Activated CD8-positive, alpha-beta T cell treated with anti-CD3 and anti-CD28 coated beads, Interleukin-2, amount 10 ng/mL, durations not matched to agents 7 days and 5 days (primary cell): Measurements from ENCODE around the gene BCAS3. TPM values are rescaled to one million over a fixed set of nuclear protein-coding genes. Genes with fewer than 3 reads are reported as not detected.
"Not testable (repeated sequence)": the region's sequence is repeated elsewhere in the genome, so short reads cannot be mapped to it uniquely, and the experiment has no call there.

Source experiments
- ATAC-seq: fragments of 150-1000 bp; cut with Tn5 transposase; one replicate; pipeline ENCODE4 v1.10.0; 2021; ENCODE audit warnings: moderate library complexity
- CTCF ChIA-PET: fragments of 350-600 bp; sonication (Branson Sonifier 250); formaldehyde crosslinking; loops from one replicate; lab custom pipeline; 2021; ENCODE audit warnings: antibody characterized with exemption; lab: Charles Lee
- POLR2A ChIA-PET: fragments of 350-600 bp; sonication (Branson Sonifier 250); formaldehyde crosslinking; loops from one replicate; lab custom pipeline; 2021; ENCODE audit warnings: antibody characterized with exemption; lab: Charles Lee
- DNase-seq: peaks from one replicate; pipeline ENCODE4 v3.0.0-alpha.2; 2020
- H3K27ac Mint-ChIP-seq: one replicate; pipeline ENCODE4 v1.8.0; 2021; ENCODE audit warnings: mild to moderate bottlenecking, mixed read lengths
- H3K27me3 Mint-ChIP-seq: one replicate; pipeline ENCODE4 v1.8.0; 2021; ENCODE audit warnings: low read depth, mixed read lengths
- H3K36me3 Mint-ChIP-seq: one replicate; pipeline ENCODE4 v1.8.0; 2021; ENCODE audit warnings: low read depth, mixed read lengths
- H3K4me1 Mint-ChIP-seq: one replicate; pipeline ENCODE4 v1.8.0; 2021; ENCODE audit warnings: low read depth, mixed read lengths
- H3K4me3 Mint-ChIP-seq: one replicate; pipeline ENCODE4 v1.8.0; 2021; ENCODE audit warnings: mild to moderate bottlenecking, mixed read lengths
- H3K9me3 Mint-ChIP-seq: one replicate; pipeline ENCODE4 v1.8.0; 2022; ENCODE audit warnings: mixed read lengths; ENCODE audit not compliant: insufficient read depth
- total RNA-seq, 2 experiments: library from RNA; stranded (reverse); gene quantifications; one replicate each; pipeline ENCODE4 v1.2.3, GENCODE V29; 2021

The BCAS3 gene
- total RNA-seq, 2 experiments from 2014 or later = 13.0 to 16.3 TPM

GRCh38 chr17:60916043-60916442 is 238.4 kb downstream of the BCAS3 start:
- H3K4me1 Mint-ChIP-seq = no peaks in the 10 kb centered on the region
- POLR2A ChIA-PET = no interaction called here
- no peak overlapping the region for H3K27ac Mint-ChIP-seq
- H3K27me3 Mint-ChIP-seq = no peaks in the 10 kb centered on the region
- H3K4me3 Mint-ChIP-seq = no peak overlapping the region
- CTCF ChIA-PET = no interaction called here
- DNase-seq (no peak), ATAC-seq (no peak)
- peaks cover 5% of the 10 kb centered on the region for H3K9me3 Mint-ChIP-seq
- H3K36me3 Mint-ChIP-seq = no peaks in the 10 kb centered on the region

GRCh38 chr17:60920107-60920506 is 242.5 kb downstream of the BCAS3 start:
- DNase-seq (no peak), ATAC-seq (no peak)
- H3K9me3 Mint-ChIP-seq = peaks cover 5% of the 10 kb centered on the region
- POLR2A ChIA-PET = no interaction called here
- no peak overlapping the region for H3K4me3 Mint-ChIP-seq
- no peaks in the 10 kb centered on the region for H3K36me3 Mint-ChIP-seq
- H3K27me3 Mint-ChIP-seq = no peaks in the 10 kb centered on the region
- H3K27ac Mint-ChIP-seq = no peak overlapping the region
- CTCF ChIA-PET = no interaction called here
- no peaks in the 10 kb centered on the region for H3K4me1 Mint-ChIP-seq

GRCh38 chr17:60923000-60923399 is 245.3 kb downstream of the BCAS3 start:
- ATAC-seq (no peak), DNase-seq (no peak)
- H3K4me1 Mint-ChIP-seq = no peaks in the 10 kb centered on the region
- no peak overlapping the region for H3K4me3 Mint-ChIP-seq
- H3K36me3 Mint-ChIP-seq = no peaks in the 10 kb centered on the region
- H3K27ac Mint-ChIP-seq = no peak overlapping the region
- no peaks in the 10 kb centered on the region for H3K27me3 Mint-ChIP-seq
- POLR2A ChIA-PET = no interaction called here
- CTCF ChIA-PET = no interaction called here
- H3K9me3 Mint-ChIP-seq = no peaks in the 10 kb centered on the region

- Mint-ChIP-seq H3K9me3 (no peaks in the 10 kb centered on the region), H3K4me3 (no peak overlapping the region), H3K36me3 (no peaks in the 10 kb centered on the region), H3K4me1 (no peaks in the 10 kb centered on the region), H3K27me3 (no peaks in the 10 kb centered on the region), H3K27ac (no peak overlapping the region)
- no peak for ATAC-seq
- POLR2A ChIA-PET = no interaction called here
- CTCF ChIA-PET = no interaction called here
- DNase-seq = no peak
These were observed 249.0 kb downstream of the BCAS3 start for GRCh38 chr17:60926466-60927183.

GRCh38 chr17:60933739-60934138 is 256.1 kb downstream of the BCAS3 start:
- Mint-ChIP-seq H3K36me3 (no peaks in the 10 kb centered on the region), H3K27ac (no peak overlapping the region), H3K9me3 (no peaks in the 10 kb centered on the region), H3K27me3 (no peaks in the 10 kb centered on the region), H3K4me3 (no peak overlapping the region), H3K4me1 (no peaks in the 10 kb centered on the region)
- POLR2A ChIA-PET = no interaction called here
- CTCF ChIA-PET = no interaction called here
- no peak for DNase-seq
- no peak for ATAC-seq

- Mint-ChIP-seq H3K4me1 (no peaks in the 10 kb centered on the region), H3K9me3 (no peaks in the 10 kb centered on the region), H3K36me3 (no peaks in the 10 kb centered on the region), H3K4me3 (no peak overlapping the region), H3K27me3 (no peaks in the 10 kb centered on the region), H3K27ac (no peak overlapping the region)
- ChIA-PET CTCF (no interaction called here), POLR2A (no interaction called here)
- DNase-seq (no peak), ATAC-seq (no peak)
These were observed 257.1 kb downstream of the BCAS3 start for GRCh38 chr17:60934723-60935122.

- H3K4me1 Mint-ChIP-seq, H3K4me3 Mint-ChIP-seq, H3K27ac Mint-ChIP-seq, ATAC-seq, H3K9me3 Mint-ChIP-seq, H3K27me3 Mint-ChIP-seq, CTCF ChIA-PET, DNase-seq, H3K36me3 Mint-ChIP-seq, POLR2A ChIA-PET: not testable (repeated sequence)
These were observed 258.3 kb downstream of the BCAS3 start for GRCh38 chr17:60935991-60936390.

- no peaks in the 10 kb centered on the region for H3K4me1 Mint-ChIP-seq
- ChIA-PET POLR2A (interaction anchor here (0.6 kb wide), 1 partner anchor 298 kb away, joined by 3 read pairs; no protein-coding TSS in a partner anchor), CTCF (interaction anchor here (1.4 kb wide), 1 partner anchor 13 kb away, joined by 3 read pairs; no protein-coding TSS in a partner anchor)
These were observed 261.7 kb downstream of the BCAS3 start for GRCh38 chr17:60939318-60939717.

GRCh38 chr17:60941028-60941427 is 263.4 kb downstream of the BCAS3 start:
- DNase-seq = no peak
- H3K36me3 Mint-ChIP-seq = no peaks in the 10 kb centered on the region
- ChIA-PET CTCF (no interaction called here), POLR2A (no interaction called here)
- no peak for ATAC-seq
- no peaks in the 10 kb centered on the region for H3K4me1 Mint-ChIP-seq
- H3K27me3 Mint-ChIP-seq = no peaks in the 10 kb centered on the region
- H3K27ac Mint-ChIP-seq = no peak overlapping the region
- no peak overlapping the region for H3K4me3 Mint-ChIP-seq
- no peaks in the 10 kb centered on the region for H3K9me3 Mint-ChIP-seq

More at GRCh38 chr17:60939318-60939717, 261.7 kb downstream of the BCAS3 start:
- no peak for ATAC-seq
- DNase-seq = no peak
- no peaks in the 10 kb centered on the region for H3K36me3 Mint-ChIP-seq
- no peaks in the 10 kb centered on the region for H3K9me3 Mint-ChIP-seq
- no peaks in the 10 kb centered on the region for H3K27me3 Mint-ChIP-seq
- no peak overlapping the region for H3K4me3 Mint-ChIP-seq
- H3K27ac Mint-ChIP-seq = no peak overlapping the region

- no peaks in the 10 kb centered on the region for H3K36me3 Mint-ChIP-seq
These were observed 263.9 kb downstream of the BCAS3 start for GRCh38 chr17:60941571-60941970.

GRCh38 chr17:60944751-60945150 is 267.1 kb downstream of the BCAS3 start:
- H3K4me3 Mint-ChIP-seq = no peak overlapping the region
- no peak overlapping the region for H3K27ac Mint-ChIP-seq
- ChIA-PET CTCF (no interaction called here), POLR2A (no interaction called here)
- no peaks in the 10 kb centered on the region for H3K27me3 Mint-ChIP-seq
- ATAC-seq = no peak
- H3K9me3 Mint-ChIP-seq = no peaks in the 10 kb centered on the region
- no peaks in the 10 kb centered on the region for H3K4me1 Mint-ChIP-seq
- no peaks in the 10 kb centered on the region for H3K36me3 Mint-ChIP-seq
- DNase-seq = no peak

More at GRCh38 chr17:60941571-60941970, 263.9 kb downstream of the BCAS3 start:
- POLR2A ChIA-PET = no interaction called here
- H3K27ac Mint-ChIP-seq = no peak overlapping the region
- H3K27me3 Mint-ChIP-seq = no peaks in the 10 kb centered on the region
- ATAC-seq = no peak
- H3K4me3 Mint-ChIP-seq = no peak overlapping the region
- H3K9me3 Mint-ChIP-seq = no peaks in the 10 kb centered on the region
- no peaks in the 10 kb centered on the region for H3K4me1 Mint-ChIP-seq
- DNase-seq = no peak
- CTCF ChIA-PET = no interaction called here

GRCh38 chr17:60947100-60947499 is 269.4 kb downstream of the BCAS3 start:
- CTCF ChIA-PET = no interaction called here
- DNase-seq = no peak
- Mint-ChIP-seq H3K9me3 (no peaks in the 10 kb centered on the region), H3K4me3 (no peak overlapping the region), H3K27ac (no peak overlapping the region), H3K4me1 (no peaks in the 10 kb centered on the region), H3K27me3 (no peaks in the 10 kb centered on the region), H3K36me3 (no peaks in the 10 kb centered on the region)
- POLR2A ChIA-PET = no interaction called here
- no peak for ATAC-seq

- ChIA-PET POLR2A (no interaction called here), CTCF (no interaction called here)
- Mint-ChIP-seq H3K36me3 (no peaks in the 10 kb centered on the region), H3K4me1 (no peaks in the 10 kb centered on the region), H3K4me3 (no peak overlapping the region), H3K9me3 (no peaks in the 10 kb centered on the region), H3K27me3 (no peaks in the 10 kb centered on the region), H3K27ac (no peak overlapping the region)
- ATAC-seq = no peak
- DNase-seq = no peak
These were observed 269.9 kb downstream of the BCAS3 start for GRCh38 chr17:60947543-60947942.
